GM19452 (cell line): ENCODE measurements around the gene PLEKHH1.
"Not testable (repeated sequence)": the region's sequence is repeated elsewhere in the genome, so short reads cannot be mapped to it uniquely, and the experiment has no call there.

ENCODE experiments used
- ATAC-seq: cut with Tn5 transposase; IDR thresholded peaks from one replicate; pipeline ENCODE4 v1.9.1; 2021; ENCODE audit not compliant: unreplicated experiment

Gene PLEKHH1

DNA sequence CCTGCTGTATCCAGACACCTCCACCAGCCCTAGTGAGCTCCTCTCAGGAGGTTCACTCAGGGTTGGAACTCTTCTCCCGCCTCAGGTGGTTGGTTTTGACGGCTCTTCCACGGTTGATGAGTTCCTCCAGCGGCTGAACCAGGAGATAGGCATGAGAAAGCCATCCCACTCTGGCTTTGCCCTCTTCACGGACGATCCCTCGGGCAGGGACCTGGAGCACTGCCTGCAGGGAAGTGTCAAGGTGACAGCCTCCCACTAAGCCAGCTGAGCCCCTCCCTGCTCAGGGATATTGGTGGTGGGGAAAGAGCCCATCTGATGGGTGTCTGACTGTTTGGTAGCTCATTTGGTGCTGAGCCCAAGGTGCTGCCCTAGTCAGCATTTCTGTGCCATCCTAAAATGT lies 46.5 kb downstream of the PLEKHH1 start:
- no peak for ATAC-seq

- no peak for ATAC-seq
These were observed 47.5 kb downstream of the PLEKHH1 start for GRCh38 chr14:67580336-67581171.

- ATAC-seq, result no peak
These were observed 48.6 kb downstream of the PLEKHH1 start for GRCh38 chr14:67581643-67582042.

DNA sequence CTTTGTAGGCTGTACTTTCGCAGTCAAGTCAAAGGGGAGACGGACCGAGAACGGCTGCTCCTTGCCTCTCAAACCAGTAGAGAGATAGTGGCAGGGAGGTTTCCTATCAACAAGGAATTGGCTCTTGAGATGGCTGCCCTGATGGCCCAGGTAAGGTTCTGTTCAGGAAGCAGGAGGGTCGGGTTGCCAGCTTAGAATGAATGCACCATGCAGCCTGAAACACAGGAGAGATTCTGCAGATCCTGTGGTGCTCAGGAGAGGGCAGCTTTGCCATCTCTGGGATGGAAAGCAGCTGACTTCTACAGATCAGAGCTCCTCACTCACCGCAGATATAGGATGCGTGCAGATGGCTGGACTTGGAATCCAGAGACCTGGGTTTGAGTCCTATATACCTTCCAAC lies 49.0 kb downstream of the PLEKHH1 start:
- no peak for ATAC-seq

- ATAC-seq, result no peak
These were observed 50.9 kb downstream of the PLEKHH1 start for GRCh38 chr14:67583711-67584644.

DNA sequence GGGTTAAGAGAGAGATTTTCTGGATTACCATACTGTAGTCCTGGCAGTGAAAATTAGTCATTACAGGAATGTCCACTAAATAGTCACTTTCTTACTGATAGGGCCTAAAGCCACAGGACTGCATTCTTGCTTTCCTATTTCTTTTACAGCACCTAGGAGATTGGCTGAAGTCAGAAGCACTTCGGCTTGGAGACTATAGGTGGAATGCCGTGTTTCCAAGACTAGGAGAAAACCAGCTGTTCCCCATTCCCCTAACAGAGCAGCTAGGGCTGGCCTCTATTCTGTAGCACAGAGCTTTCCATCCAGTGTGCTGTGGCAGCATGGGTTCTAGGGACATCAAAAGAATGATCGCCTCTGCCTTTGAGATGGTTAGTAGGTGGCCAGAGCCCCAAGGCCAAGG lies 51.9 kb downstream of the PLEKHH1 start:
- ATAC-seq, result no peak

DNA sequence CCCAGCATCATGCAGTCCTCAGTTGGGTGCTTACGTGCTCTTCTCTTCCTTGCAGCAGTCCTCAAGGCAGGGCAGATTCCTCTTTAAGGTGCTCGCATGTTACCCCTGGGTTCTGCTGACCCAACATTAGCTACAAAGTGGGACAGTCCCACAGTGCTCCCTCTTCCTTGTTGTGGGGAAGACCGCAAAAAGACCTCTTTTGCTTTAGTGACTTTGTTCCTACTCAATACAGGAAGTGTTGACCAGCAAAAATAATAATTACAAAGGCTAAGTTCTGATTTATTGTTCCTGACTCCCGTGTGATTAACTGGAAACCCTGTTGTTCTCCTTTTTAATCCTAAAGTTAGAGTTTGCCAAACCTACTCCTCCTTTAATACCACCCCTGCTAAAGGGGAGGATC lies 53.3 kb downstream of the PLEKHH1 start:
- ATAC-seq, result no peak

- no peak for ATAC-seq
These were observed 56.2 kb downstream of the PLEKHH1 start for GRCh38 chr14:67589204-67589770.

- ATAC-seq, result not testable (repeated sequence)
These were observed 60.6 kb downstream of the PLEKHH1 start for GRCh38 chr14:67593650-67594049.

- no peak for ATAC-seq
These were observed 62.3 kb downstream of the PLEKHH1 start for GRCh38 chr14:67595392-67595791.

DNA sequence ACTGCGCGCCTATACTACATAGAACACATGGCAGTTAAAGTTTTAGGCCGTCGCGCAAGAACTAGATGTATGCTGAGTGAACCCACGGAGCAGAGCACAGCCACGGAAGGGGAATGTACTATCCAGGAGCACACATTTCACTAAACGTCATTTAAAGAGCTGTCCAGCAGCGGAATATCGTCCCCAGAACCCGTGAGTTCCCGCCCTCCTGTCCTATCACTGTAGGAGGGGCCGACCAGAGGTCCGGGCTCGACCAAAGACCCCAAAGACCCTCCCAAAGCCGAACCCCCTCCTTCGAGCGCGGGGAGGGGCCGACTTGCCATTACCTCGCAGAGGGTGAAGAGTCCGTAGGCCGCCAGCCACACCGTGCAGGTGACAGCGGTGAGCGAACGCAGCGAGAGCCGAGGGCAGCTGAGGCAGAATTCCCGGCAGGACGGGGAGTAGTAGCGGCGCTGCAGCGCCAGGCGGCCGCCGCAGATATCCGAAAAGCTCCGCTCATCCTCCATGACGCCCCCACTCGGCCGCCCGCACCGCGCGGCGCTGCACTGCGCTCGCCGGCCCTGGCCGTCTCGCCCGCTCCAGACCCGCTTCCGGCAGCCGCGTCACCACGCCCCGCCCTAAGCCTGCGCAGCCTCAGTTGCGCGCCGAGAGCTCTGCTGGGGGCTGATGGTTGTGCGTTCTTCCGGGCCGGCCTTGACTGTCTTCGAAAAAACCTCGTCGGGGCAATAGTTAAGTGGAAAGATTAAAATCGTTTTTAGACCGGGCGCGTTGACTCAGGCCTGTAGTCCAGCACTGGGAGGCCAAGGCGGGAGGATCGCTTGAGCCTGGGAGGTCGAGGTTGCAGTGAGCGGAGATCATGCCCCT lies 66.8 kb downstream of the PLEKHH1 start, which contains the start of gene PIGH:
PIGH (minus strand) TSS at position 571 of the 864 bp plus-strand sequence; CDS start at position 506, 65 bp downstream.
- ATAC-seq, result peak; percentile 87

- not testable (repeated sequence) for ATAC-seq
These were observed 67.5 kb downstream of the PLEKHH1 start for GRCh38 chr14:67600562-67600974.

GRCh38 chr14:67602076-67602475 lies 69.0 kb downstream of the PLEKHH1 start:
- ATAC-seq, result no peak

DNA sequence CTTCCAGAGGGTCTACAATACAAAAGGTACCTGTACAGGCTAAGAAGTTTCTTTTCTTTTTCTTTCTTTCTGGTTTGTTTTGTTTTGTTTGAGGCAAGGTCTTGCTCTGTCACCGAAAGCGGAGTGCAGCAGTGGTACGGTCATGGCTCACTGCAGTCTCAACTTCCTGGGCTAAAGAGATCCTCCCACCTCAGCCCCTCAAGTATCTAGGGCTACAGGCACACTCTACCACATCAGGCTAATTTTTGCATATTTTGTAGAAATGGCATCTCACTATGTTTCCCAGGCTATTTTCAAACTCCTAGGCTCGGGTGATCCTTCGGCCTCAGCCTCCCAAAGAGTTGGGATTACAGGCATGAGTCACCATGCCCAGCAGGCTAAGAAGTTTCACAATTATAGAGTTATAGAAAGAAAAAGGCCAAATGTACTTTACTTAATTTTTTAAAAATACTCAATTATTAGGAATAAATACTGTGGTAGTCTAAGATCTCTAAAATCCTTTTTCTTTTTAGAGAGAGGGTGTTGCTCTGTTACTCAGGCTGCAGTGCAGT lies 70.0 kb downstream of the PLEKHH1 start:
- ATAC-seq, result peak; percentile 48

DNA sequence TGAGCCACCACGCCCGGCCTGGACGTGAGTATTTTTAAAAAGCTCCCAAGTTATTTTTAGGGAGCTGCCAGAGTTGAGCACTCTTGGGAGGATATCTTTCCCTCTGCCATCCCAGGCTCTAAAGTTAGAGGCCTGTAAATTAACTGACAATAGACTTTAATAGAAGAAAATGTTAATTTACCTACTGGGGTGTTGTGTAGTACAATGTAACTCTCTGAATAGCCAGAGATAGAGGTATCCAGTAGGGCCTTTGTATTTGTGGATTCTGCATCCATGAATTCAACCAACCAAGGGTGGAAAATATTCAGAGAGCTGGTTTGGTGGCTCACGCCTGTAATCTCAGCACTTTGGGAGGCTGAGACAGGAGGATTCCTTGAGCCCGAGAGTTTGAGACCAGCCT lies 74.6 kb downstream of the PLEKHH1 start:
- ATAC-seq, result no peak

- no peak for ATAC-seq
These were observed 76.7 kb downstream of the PLEKHH1 start for GRCh38 chr14:67609642-67610310.

- ATAC-seq, result no peak
These were observed 77.4 kb downstream of the PLEKHH1 start for GRCh38 chr14:67610491-67610890.

- ATAC-seq, result no peak
These were observed 85.5 kb downstream of the PLEKHH1 start for GRCh38 chr14:67618617-67619063.

- peak; percentile 94 for ATAC-seq
These were observed 86.5 kb downstream of the PLEKHH1 start, which contains the start of gene ARG2 for GRCh38 chr14:67619446-67620216. Gene ARG2, plus strand, starts transcription at chr14:67619920. Its CDS starts 58 bp downstream, at chr14:67619978.
